Inflammatory macrophage treated with lipopolysaccharide for 1 hour (primary cell): ENCODE results near the gene NT5C.
A peak's percentile ranks its signal among the peaks of the same experiment; 100 is the strongest.
"Not testable (repeated sequence)": the region's sequence is repeated elsewhere in the genome, so short reads cannot be mapped to it uniquely, and the experiment has no call there.

Experiments used
- DNase-seq, 2 donors: peaks; one replicate each; pipeline ENCODE4 v3.0.0-alpha.2; 2020 to 2022

Gene NT5C

DNA sequence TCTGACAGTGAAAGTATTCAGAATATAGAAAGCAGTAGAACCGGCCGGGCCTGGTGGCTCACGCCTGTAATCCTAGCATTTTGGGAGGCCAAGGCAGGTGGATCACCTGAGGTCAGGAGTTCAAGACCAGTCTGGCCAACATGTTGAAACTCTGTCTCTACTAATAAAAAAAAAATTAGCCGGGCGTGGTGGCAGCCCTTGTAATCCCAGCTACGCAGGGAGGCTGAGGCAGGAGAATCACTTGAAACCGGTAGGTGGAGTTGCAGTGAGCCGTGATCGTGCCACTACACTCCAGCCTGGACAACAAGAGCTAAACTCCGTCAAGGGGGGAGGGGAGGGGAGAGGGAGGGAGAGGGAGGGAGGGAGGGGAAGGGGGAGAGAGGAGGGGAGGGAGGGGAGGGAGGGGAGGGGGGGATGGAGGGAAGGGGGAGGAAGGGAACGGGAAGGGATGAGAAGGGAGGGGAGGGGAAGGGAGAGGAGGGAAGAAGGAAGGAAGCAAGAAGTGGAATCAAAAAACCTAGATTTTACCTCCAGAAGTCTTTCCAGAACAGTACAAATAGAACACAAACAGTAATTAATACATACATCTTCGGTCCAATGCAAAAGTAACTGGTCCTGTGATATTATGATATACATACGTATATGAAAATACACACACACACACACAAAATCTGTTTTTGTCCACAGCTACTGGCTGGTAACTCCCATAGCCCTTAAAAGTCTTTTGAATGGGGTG lies 10.9 kb upstream of the NT5C start:
- DNase-seq, result no peak

DNA sequence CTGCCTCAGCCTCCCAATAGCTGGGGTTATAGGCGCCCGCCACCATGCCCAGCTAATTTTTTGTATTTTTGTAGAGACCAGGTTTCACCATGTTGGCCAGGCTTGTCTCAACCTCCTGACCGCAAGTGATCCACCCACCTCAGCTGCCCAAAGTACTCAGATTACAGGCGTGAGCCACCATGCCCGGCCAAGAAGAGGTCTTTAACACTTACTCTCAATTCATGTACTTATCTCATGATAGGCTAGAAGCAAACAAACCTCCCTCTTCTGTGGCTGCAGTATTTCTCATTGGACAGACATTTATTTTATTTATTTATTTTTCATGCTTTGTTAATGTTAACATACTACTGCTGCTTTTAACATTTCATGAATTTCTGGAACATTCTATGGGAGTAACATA lies 7.0 kb upstream of the NT5C start:
- no peak for DNase-seq

DNA sequence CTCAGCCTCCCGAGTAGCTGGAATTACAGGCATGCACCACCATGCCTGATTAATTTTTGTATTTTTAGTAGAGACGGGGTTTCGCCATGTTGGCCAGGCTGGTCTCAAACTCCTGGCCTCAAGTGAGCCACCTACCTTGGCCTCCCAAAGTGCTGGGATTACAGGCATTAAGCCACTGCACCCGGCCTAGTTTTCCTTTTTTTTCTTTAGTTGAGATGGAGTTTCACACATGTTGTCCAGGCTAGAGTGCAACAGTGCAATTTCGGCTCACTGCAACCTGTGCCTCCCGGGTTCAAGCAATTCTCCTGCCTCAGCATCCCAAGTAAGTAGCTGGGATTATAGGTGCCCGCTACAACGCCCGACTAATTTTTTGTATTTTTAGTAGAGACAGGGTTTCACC lies 6.2 kb upstream of the NT5C start:
- DNase-seq, result not testable (repeated sequence)

DNA sequence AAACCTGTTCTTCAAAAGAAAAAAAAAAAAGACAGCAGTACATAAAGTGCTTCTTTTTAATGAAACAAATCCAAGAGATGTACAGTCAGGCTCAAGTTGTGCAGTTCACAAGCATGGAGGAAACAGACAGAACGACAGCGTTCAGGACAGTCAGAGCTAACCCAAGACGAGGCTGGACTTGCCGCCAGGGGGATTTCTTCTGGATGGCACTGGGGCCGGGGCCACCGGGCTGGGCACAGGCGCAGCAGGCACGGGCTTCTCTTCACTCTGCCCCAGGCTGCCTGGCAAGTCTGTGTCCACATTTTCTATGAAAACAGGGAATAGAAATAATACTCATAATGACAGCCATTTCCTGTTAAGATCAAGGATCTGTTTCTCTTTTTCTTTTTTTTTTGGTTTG lies 4.4 kb upstream of the NT5C start:
- DNase-seq, result no peak

DNA sequence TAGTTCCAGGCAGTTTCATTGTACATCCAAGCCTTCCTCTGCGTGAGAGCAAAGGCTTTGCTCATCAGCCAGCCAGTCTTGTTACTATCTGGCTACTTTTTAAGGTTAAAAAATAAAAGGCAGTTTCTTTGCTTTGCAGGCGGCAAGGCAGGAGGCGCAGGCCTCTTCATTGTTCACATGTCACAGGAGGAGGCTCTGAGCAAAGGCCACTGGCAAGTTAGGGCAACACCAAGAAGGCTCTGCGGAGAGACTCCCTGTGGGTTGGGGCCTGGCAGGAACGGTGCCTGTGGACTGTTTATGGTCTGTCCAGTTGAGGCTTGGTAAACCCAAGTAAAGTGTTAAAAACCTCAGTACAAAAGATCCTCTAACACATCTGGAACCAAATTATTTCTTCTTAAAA lies 3.9 kb upstream of the NT5C start:
- no peak for DNase-seq

DNA sequence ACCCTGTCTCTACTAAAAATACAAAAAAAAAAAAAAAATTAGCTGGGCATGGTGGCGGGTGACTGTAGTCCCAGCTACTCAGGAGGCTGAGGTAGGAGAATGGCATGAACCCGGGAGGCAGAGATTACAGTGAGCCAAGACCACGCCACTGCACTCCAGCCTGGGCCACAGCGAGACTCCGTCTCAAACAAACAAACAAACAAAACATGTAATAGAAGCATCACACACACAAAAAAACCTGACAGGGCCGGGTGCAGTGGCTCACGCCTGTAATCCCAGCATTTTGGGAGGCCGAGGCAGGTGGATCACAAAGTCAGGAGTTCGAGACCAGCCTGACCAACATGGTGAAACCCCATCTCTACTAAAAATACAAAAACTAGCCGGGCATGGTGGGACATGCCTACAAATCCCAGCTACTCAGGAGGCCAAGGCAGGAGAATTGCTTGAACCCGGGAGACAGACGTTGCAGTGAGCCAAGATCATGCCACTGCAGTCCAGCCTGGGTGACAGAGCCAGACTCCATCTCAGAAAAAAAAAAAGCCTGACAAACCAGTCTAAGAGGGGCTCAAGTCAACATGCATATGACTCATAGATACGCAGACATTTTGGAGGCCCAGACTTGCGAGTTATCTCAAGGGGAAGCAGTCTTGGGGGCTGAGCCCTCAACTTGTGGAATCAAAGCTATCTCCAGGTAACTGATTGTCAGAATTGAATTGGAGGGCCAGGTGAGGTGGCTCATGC lies 2.2 kb upstream of the NT5C start:
- not testable (repeated sequence) for DNase-seq

DNA sequence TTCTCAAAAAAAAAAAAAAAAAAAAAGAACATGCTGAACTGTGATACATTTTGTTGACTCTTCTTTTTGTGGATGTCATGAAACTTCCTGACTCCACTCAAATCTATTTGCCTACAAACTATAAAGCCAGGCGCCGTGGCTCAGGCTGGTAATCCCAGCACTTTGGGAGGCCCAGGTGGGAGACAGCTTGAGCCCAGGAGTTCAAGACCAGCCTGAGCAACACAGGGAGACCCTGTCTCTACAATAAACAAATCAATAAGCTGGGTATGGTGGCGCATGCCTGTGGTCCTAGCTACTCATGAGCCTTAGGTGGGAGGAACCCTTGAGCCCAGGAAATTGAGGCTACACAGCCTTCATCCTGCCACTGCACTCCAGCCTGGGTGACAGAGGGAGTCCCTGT lies 1.5 kb upstream of the NT5C start:
- no peak for DNase-seq

DNA sequence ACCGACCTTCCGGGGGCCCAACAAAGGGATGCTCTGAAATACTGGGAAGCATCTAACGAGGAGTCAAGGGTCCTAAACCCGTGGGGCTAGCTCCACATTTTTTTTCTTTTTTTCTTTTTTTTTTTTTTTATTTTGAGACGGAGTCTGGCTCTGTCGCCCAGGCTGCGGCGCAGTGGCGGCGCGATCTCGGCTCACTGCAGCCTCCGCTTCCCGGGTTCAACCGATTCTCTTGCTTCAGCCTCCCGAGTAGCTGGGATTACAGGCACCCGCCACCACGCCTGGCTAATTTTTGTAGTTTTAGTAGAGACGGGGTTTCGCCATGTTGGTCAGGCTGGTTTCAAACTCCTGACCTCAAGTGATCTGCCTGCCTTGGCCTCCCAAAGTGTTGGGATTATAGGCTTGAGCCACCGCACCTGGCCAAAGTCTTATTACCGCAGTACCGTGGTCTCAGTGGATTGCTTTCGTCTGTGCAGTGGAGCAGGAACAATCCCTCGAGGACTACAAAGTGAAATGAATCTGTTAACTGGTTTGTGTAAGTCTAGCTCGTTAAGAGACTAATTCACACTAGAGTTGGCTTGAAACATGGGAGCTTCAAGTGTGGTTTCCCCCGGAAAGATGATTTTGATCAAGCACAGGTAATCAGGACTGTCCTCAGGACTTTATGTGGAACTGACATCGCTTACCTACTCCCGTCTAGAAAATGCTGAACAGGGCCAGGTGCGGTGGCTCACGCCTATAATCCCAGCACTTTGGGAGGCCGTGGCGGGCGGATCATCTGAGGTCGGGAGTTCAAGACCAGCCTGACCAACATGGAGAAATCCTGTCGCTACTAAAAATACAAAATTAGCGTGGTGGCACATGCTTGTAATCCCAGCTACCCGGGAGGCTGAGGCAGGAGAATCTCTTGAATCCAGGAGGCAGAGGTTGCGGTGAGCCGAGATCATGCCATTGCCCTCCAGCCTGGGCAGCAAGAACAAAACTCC lies 767 bp upstream of the NT5C start:
- DNase-seq, result not testable (repeated sequence)

DNA sequence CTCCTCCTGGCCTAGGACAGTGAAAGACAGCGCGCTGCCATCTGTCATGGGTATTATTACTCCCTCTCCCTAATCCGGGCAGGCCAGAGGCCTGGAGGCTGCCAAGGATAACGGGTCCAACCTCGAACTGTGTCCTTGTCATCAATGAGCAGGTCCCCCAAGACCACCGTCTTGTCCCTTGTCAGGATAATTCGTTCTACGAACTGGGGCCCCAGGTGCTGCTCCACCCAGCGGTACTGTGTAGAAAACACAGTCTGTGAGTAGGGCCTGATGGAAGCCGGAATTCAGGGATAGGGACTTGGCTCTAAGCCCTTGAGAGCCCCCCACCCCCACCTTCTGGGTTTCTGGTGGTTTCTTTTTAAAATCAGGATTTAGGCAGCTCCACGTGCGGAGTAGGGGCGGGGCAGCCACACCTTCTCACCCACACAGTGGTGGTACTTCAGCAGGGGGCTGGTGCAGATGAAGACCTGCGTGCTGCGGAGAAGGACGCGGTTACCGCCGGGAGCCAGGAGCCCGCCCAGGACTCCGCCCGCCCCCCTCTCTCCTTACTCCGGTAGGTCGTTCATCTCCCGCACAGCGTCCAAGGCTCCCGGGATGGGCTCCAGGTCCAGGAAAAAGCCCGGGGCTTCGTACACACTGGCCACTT lies 787 bp downstream of the NT5C start:
- peak; percentile 31 to 46 for DNase-seq

DNA sequence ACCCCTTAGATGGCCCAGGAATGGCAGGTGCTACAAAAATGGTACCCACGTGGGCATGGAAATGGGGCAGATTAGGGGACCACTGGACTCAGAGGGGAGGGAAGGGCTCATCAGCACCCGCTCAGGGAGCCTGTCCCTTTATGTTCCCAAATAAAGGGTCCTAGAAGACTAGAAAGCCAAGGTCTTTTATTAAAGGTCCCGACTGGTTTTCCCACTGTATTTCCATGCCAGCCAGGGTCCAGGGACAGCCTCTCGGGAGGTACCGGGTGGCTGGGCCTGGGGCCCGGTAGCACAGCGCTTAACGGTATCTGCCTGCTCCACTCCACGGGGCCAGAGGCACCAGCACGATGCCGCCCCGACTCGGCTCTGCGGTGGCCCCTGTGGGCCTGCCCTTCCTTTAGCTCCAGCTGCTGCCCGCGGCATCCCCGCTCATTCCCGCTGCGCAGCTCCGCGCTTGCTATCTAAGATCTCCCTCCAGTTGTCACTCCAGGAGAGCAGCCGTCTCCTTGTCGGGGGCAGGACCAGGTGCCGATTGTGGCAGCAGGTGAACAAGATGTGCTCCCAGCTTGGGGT lies 1.4 kb downstream of the NT5C start:
- DNase-seq, result no peak

DNA sequence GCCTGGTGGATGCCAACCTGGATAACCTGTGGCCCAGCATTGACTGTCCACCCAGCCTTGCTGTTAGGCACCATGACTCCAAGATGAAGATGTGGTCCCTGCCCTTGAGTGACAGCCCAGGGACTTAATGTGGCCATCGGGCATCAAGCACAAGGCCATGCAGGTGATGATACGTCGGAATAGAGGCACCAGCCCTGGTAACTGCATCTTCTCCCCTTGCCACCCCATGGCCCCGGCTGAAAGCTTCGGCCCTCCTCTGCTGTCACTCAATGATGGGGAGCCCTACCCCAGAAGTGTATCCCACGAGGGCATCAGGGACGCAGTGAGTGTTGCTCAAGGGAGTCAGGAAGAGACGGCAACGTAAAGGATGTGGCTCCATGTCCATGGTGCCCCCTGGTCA lies 2.0 kb downstream of the NT5C start:
- no peak for DNase-seq

DNA sequence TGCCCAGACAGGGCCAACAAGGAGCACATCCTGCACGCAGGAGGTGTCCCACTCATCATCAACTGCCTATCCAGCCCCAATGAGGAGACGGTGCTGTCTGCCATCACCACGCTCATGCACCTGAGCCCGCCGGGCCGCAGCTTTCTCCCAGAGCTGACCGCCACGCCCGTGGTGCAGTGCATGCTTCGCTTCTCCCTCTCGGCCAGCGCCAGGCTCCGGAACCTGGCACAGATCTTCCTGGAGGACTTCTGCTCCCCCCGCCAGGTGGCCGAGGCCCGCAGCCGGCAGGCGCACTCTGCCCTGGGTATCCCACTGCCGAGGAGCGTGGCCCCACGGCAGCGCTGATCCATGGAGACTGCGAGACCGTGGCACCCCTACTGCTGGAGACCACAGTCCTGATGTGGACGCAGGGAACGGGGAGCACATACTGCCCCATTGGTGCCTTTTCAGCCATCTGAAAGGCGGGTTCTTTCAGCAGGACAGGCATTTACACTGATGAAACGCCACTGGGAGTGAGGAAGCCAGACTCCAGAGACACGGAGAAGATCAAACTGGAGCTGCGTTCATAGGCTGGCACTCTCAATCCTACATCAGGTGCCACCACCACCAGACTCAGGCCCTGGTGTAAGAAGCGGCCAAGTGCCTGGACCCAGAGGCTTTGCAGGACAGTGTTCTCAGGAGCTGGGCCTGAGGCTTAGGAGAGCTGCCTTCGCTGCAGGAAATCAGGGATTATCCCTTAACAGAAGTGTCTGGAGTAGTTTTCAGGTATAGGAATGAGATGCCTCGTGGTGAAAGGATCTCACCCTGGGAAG lies 2.6 kb downstream of the NT5C start:
- DNase-seq, result no peak

DNA sequence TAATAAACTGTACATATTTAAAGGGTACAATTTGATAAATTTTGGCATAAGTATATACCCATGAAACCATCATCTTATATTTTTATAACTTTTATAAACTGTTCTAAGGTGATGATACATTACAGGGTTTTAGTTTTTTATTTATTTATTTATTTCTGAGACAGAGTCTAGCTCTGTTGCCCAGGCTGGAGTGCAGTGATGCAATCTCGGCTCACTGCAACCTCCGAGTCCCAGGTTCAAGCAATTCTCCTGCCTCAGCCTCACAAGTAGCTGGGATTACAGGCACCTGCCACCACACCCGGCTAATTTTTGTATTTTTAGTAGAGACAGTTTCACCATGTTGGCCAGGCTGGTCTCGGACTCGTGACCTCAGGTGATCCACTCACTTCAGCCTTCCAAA lies 3.6 kb downstream of the NT5C start:
- DNase-seq, result not testable (repeated sequence)

DNA sequence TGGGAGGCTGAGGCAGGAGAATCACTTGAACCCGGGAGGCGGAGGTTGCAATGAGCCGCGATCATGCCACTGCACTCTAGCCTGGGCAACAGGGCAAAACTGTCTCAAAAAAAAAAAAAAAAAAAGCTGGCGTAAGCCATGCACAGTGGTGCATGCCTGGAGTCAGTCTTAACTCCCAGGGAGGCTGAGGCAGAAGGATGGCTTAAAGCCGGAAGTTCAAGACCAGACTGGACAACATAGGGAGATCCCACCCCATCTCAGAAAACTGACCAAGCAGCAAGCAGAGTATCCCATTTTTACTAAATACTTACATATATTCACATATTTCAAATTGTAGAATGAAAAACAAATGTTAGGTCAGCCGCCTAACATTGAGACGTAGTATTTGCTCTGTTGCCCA lies 4.6 kb downstream of the NT5C start:
- DNase-seq, result no peak

DNA sequence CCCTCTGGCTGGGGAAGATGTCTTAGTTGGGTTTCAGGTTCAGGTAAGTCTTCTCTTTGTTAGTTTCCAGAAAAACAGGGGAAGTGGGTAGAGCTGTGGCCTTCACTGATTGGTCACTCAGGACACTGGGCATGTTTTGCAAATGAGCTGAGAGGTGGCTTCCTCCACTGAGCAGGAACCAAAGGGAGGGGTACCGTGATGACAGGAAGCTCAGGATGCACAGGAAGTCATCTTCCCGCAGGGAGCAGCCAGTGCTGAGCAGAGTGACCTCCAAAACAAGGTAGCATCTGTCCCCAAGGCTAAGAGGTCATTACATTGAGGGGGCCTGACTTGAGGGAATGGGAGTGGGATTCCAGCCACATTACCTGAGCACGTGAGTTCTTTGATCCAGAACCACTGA lies 5.6 kb downstream of the NT5C start:
- DNase-seq, result no peak

DNA sequence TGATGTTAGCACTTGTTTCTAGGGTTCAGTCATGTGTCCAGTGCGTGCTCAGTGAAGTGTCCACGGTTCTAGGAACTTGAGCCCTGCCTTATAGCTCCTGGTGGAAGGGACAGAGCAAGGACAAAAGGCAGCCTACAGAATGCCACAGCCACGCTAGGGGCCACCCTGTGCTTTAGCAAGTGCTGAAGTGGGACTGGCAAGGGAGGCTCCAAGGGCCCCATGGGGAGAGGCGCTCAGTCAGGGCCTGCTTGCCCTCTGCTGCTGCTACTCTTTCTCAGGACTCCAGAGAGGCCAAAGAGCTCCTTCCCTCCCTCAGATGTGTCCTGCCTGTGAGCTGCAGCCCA lies 6.8 kb downstream of the NT5C start:
- no peak for DNase-seq

DNA sequence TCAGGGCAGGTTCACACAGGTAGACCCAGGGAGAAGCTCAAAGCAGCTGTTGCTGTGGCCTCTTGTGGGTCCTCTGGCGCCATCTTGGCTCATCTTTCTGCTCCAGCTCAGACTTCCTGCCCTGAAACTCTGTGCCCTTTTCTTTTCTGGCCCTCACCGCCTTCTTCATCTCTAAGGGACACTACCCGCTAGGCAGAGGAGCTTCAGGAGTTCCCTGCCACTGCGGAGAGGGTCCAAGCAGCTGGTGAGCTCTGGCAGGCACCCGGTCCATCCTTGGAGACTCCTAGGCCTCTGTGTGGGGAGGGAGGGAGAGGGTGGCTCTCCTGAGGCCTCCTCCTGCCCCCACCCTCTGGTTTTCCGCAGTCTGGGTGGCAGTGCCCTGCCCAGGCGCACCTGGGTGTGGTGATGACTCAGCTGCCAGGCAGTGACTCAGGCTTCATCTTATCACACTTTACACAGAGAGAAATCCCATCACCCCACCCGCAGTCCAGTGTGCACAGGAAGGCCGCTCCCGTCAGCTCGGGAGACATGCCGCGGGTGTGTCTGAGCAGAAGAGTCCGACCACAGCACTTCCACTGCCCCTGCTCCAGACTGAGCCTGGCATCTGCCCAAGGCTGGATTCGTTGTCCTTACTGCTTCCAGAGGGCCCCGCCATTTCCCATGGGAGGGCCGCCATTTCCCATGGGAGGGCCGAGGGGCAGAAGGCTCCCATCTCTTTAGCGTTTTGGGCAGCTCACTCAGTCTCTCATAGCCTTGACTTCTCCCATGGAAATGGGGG lies 7.3 kb downstream of the NT5C start:
- DNase-seq, result no peak

DNA sequence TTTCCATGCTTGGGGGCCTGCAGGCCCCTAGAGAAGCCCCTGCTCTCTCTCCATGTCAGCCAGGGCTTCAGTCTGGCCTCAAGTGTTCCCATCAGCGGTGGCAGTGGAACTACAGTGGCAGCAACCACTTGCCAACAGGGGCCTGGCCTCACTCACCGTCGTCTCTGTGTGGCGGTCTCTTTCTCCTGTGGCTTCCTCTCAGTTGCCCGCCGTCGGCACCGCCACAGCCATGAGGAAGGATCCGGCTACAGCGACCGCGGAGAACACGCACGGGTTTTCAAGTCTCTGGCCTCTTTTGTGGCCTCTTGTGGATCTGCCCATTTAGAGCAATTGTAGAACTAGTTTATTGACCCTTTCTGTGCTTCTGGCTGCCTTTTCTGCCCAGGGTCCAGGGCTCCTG lies 13.2 kb downstream of the NT5C start:
- DNase-seq, result no peak

DNA sequence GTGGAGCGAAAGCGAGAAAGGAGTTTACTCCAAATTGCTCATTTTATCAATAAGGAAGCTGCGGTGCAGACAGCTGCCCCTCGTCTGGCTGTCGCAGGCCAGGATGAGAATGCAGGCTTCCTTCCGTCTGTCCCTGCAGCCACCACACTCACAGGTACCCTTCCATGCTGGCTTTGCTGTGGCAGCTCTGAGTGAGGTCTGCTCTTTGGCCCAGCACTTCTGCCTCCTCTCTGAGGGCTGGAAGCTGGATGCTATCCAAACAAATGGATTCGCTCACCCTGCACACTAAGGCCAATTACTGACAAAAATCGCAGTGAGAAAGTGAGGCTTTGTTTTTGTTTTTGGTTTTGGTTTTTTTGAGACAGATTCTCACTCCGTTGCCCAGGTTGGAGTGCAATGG lies 14.8 kb downstream of the NT5C start:
- no peak for DNase-seq

DNA sequence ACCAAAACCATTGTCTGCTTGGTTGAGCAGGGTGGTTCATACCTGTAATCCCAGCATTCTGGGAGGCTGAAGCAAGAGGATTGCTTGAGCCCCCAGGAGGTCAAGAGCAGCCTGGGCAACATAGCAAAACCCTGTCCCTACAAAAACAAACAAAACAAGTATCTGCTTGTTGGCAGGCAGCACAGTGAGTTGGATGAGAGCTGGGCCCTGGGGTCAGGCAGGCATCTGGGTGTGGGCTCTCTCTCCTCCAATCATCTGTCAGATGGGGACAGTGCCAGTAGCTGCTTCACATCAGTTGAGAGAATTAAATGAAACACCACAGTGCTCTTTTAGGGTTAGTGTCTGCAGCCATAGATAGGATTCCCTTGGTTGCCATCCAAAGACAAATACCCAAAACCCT lies 16.0 kb downstream of the NT5C start:
- DNase-seq, result no peak
